K562 (cell line): Measurements from ENCODE around the gene ADAMTS14. TPM values are rescaled to one million over a fixed set of nuclear protein-coding genes. Genes with fewer than 3 reads are reported as not detected.

Experiments used
- ARHGAP35 ChIP-seq: fragments of 450-650 bp; IDR thresholded peaks from 2 replicates; pipeline ENCODE4 v1.6.1; 2018; ENCODE audit not compliant: partially characterized antibody
- ARID1B ChIP-seq: fragments of 450-650 bp; IDR thresholded peaks from 2 replicates; pipeline ENCODE4 v1.6.1; 2016; ENCODE audit warnings: antibody characterized with exemption, mild to moderate bottlenecking, inconsistent platforms
- ARID2 ChIP-seq: fragments of 450-650 bp; IDR thresholded peaks from 2 replicates; pipeline ENCODE4 v1.6.1; 2017; ENCODE audit warnings: antibody characterized with exemption, mild to moderate bottlenecking
- CC2D1A ChIP-seq: fragments of 450-650 bp; IDR thresholded peaks from 2 replicates; pipeline ENCODE4 v1.6.1; 2017; ENCODE audit warnings: mild to moderate bottlenecking
- CEBPG ChIP-seq, 3 experiments: fragments of 200-800 bp in 1 of 3; sonication (Bioruptor generic) in 1 of 3; sonication (generic) in 1 of 3; formaldehyde crosslinking in 1 of 3; IDR thresholded peaks in 2 of 3; conservative IDR thresholded peaks in 1 of 3; 2 replicates each; pipeline versions ENCODE4 v1.6.1 to v1.8.0; 2016 to 2022; ENCODE audit warnings: missing compliant biosample characterization in 2 of 3, missing genetic modification characterization in 2 of 3, mild to moderate bottlenecking in 1 of 3, missing genetic modification reagents in 1 of 3
- ETV6 ChIP-seq, 3 experiments: fragments of 150-350 bp in 1 of 3; sonication (generic) in 1 of 3; formaldehyde crosslinking in 1 of 3; IDR thresholded peaks; 2 replicates each; pipeline versions ENCODE4 v1.6.1 to v1.8.0; 2014 to 2022; ENCODE audit warnings: borderline replicate concordance in 2 of 3, low read depth in 2 of 3, antibody characterized with exemption in 1 of 3, low read length in 1 of 3, mild to moderate bottlenecking in 1 of 3, missing genetic modification reagents in 1 of 3
- HDAC1 ChIP-seq, 2 experiments: fragments of 450-650 bp; IDR thresholded peaks; 2 replicates each; pipeline ENCODE4 v1.6.1; 2016 to 2017; ENCODE audit warnings: inconsistent platforms in 1 of 2, mild to moderate bottlenecking in 1 of 2, moderate library complexity in 1 of 2
- KLF13 ChIP-seq: fragments of 450-650 bp; IDR thresholded peaks from 2 replicates; pipeline ENCODE4 v1.6.1; 2016; ENCODE audit warnings: missing genetic modification characterization, low read depth, mild to moderate bottlenecking, missing compliant biosample characterization, moderate library complexity, borderline replicate concordance
- MECOM ChIP-seq: fragments of 250-450 bp; sonication (Bioruptor Pico); IDR thresholded peaks from 2 replicates; pipeline ENCODE4 v1.8.0; 2022; ENCODE audit warnings: inconsistent platforms
- NCOA2 ChIP-seq, 2 experiments: fragments of 450-650 bp; IDR thresholded peaks; 2 replicates each; pipeline ENCODE4 v1.6.1; 2018; ENCODE audit warnings: mild to moderate bottlenecking in 2 of 2, moderate library complexity in 1 of 2; ENCODE audit not compliant: partially characterized antibody in 2 of 2
- PHB ChIP-seq: fragments of 250-450 bp; sonication (Bioruptor Pico); IDR thresholded peaks from 2 replicates; pipeline ENCODE4 v1.5.0; 2021
- SIN3A ChIP-seq, 2 experiments: fragments of 150-350 bp in 1 of 2; IDR thresholded peaks; 2 replicates each; pipeline ENCODE4 v1.6.1; 2011 to 2016; ENCODE audit warnings: borderline replicate concordance in 2 of 2, low read depth in 2 of 2, low read length in 2 of 2, mild to moderate bottlenecking in 2 of 2, moderate library complexity in 2 of 2; ENCODE audit not compliant: control insufficient read depth in 1 of 2
- SMARCB1 ChIP-seq: IDR thresholded peaks from 2 replicates; pipeline ENCODE4 v1.6.1; 2011; ENCODE audit warnings: improper control_type of control experiment, low read depth; ENCODE audit not compliant: insufficient read length
- SMARCC2 ChIP-seq: fragments of 450-650 bp; IDR thresholded peaks from 2 replicates; pipeline ENCODE4 v1.6.1; 2017; ENCODE audit warnings: antibody characterized with exemption, moderate library complexity, mild to moderate bottlenecking, low read depth
- TCF7 ChIP-seq: sonication (generic); IDR thresholded peaks from 2 replicates; pipeline ENCODE4 v1.6.1; 2016; ENCODE audit warnings: antibody characterized with exemption, borderline replicate concordance
- WHSC1 ChIP-seq: IDR thresholded peaks from one replicate; pipeline ENCODE4 v1.6.1; 2012; ENCODE audit warnings: low read length, control low read depth, inconsistent platforms
- ZBED1 ChIP-seq: IDR thresholded peaks from 2 replicates; pipeline ENCODE4 v1.6.1; 2014
- ZFP1 ChIP-seq: fragments of 450-650 bp; formaldehyde crosslinking; IDR thresholded peaks from 2 replicates; pipeline ENCODE4 v1.4.0; 2020; ENCODE audit warnings: mild to moderate bottlenecking, mixed read lengths
- ZNF174 ChIP-seq: fragments of 250-450 bp; sonication (Bioruptor Pico); IDR thresholded peaks from 2 replicates; pipeline ENCODE4 v1.4.0; 2020; ENCODE audit warnings: mild to moderate bottlenecking
- ZNF197 ChIP-seq: fragments of 200-800 bp; sonication (Bioruptor generic); IDR thresholded peaks from 2 replicates; pipeline ENCODE4 v1.6.1; 2016; ENCODE audit warnings: low read depth, missing genetic modification characterization, missing compliant biosample characterization
- polyA plus RNA-seq, 8 experiments: library from polyadenylated mRNA; depleted of rRNA in 4 of 8; stranded (reverse) in 5 of 8; unstranded in 3 of 8; fragments of >200 nt; fragmentation: Nextera tagmentation in 2 of 8; fragmentation: Illumina TruSeq in 1 of 8; extraction: Ambion mirVana in 2 of 8; extraction: Trizol in 1 of 8; gene quantifications; 2 replicates each; pipeline versions ENCODE4 v1.2.1 to v1.2.3, GENCODE V29; 2011 to 2014; ENCODE audit warnings: inconsistent platforms in 1 of 8, missing spikeins in 1 of 8
- total RNA-seq, 7 experiments: library from RNA; depleted of rRNA in 6 of 7; stranded (reverse); fragments of >200 nt in 6 of 7; fragmentation: Illumina TruSeq in 2 of 7; extraction: Trizol in 2 of 7; gene quantifications; 2 replicates each; pipeline versions ENCODE4 v1.2.1 to v1.2.3, GENCODE V29; 2011 to 2021; ENCODE audit warnings: low replicate concordance in 1 of 7
- TF ChIP-seq, protein P1 (sequence below): IDR thresholded peaks from 2 replicates; pipeline ENCODE4 v1.6.1; 2011; ENCODE audit not compliant: insufficient read length; ENCODE audit errors: extremely low read depth
- TF ChIP-seq, protein P2 (sequence below): fragments of 450-650 bp; IDR thresholded peaks from 2 replicates; pipeline ENCODE4 v1.7.1; 2018; ENCODE audit warnings: mild to moderate bottlenecking, low read depth; ENCODE audit not compliant: partially characterized antibody
- TF ChIP-seq, protein P3 (sequence below): fragments of 250-450 bp; sonication (Bioruptor Pico); IDR thresholded peaks from 2 replicates; pipeline ENCODE4 v1.5.0; 2021

Gene ADAMTS14
- total and polyA plus RNA-seq, 9 of the 15 experiments (the other 6 are each of a cell fraction or from before 2014, with no cell fraction given), result 0.04 to 37.4 (median 15.9) TPM

DNA sequence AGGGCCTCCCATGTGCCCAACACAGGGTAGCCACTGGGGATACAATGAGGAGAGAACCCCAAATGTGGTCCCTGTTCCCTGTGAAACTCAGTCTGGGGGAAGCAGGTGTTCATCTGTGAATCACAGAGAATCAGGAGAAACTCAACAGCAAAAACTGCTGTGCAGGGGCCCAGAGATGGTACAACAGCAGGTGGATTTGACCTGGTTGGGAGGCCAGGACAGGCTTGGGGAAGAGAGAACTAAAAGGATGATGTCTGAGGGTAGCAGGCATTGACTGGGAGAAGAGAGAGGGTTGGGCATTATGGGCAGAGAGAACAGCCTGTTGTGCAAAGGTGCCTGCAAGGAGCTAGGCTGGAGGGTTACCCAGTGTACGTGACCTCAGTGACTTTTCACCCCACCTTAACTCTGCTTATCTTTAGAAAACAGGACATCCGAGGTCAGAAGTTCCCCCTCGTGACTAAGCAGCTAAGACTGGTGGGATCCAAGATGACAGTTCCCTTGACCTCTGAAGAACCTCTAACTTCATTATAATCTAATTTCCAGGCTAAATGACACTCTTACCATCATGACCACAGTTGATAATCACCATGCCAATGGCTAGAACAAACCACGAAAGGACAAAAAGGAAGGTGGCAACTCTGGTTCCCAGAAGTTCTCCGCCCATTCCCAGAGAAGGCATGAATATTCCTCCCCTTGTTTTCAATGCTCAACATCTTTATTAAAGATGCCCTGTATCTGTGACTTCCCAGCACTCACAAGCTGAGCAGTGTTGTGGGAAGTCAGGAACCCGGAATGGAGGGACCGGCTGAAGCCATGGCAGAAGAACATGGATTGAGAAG, 5.1 kb upstream of the ADAMTS14 start (continued):
- peak; percentile 96 for TF ChIP-seq ZNF197 (CRISPR knock-in tag)
- TF ChIP-seq, protein P1, sequence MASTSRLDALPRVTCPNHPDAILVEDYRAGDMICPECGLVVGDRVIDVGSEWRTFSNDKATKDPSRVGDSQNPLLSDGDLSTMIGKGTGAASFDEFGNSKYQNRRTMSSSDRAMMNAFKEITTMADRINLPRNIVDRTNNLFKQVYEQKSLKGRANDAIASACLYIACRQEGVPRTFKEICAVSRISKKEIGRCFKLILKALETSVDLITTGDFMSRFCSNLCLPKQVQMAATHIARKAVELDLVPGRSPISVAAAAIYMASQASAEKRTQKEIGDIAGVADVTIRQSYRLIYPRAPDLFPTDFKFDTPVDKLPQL, result no peak
- peak; percentile 64 to 94; a peak in 2 of 4 replicates for TF ChIP-seq HDAC1 (IDR thresholded peaks at IDR 0.05)
- TF ChIP-seq ARHGAP35, result no peak
- no peak for TF ChIP-seq ARID2
- no peak for TF ChIP-seq PHB (CRISPR knock-in tag)
- peak; percentile 92 for TF ChIP-seq CC2D1A
- 0 out of 2 replicates have a peak, but pooled peaks have one; percentile 85 for TF ChIP-seq SMARCC2
- no peak for TF ChIP-seq ZNF174 (CRISPR knock-in tag)
- TF ChIP-seq MECOM, result 0 out of 2 replicates have a peak, but pooled peaks have one; percentile 67
- peak; percentile 99 for TF ChIP-seq ARID1B
- TF ChIP-seq ZFP1 (CRISPR knock-in tag), result peak; percentile 67; the same call in 1 of the 2 replicates
- no peak for TF ChIP-seq KLF13
- TF ChIP-seq CEBPG (CRISPR knock-in tag; IDR thresholded peaks at IDR 0.05), result no peak
- TF ChIP-seq CEBPG (tag; conservative IDR thresholded peaks at IDR 0.05 in 1 of 2, IDR thresholded peaks at IDR 0.05 in 1 of 2), result peak in 1 of 2 experiments; percentile 30; a peak in 1 of 4 replicates
- TF ChIP-seq, protein P2, sequence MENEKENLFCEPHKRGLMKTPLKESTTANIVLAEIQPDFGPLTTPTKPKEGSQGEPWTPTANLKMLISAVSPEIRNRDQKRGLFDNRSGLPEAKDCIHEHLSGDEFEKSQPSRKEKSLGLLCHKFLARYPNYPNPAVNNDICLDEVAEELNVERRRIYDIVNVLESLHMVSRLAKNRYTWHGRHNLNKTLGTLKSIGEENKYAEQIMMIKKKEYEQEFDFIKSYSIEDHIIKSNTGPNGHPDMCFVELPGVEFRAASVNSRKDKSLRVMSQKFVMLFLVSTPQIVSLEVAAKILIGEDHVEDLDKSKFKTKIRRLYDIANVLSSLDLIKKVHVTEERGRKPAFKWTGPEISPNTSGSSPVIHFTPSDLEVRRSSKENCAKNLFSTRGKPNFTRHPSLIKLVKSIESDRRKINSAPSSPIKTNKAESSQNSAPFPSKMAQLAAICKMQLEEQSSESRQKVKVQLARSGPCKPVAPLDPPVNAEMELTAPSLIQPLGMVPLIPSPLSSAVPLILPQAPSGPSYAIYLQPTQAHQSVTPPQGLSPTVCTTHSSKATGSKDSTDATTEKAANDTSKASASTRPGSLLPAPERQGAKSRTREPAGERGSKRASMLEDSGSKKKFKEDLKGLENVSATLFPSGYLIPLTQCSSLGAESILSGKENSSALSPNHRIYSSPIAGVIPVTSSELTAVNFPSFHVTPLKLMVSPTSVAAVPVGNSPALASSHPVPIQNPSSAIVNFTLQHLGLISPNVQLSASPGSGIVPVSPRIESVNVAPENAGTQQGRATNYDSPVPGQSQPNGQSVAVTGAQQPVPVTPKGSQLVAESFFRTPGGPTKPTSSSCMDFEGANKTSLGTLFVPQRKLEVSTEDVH, result peak; percentile 71
- no peak for TF ChIP-seq SIN3A (IDR thresholded peaks at IDR 0.05; ENCODE audit: borderline replicate concordance in 2 of 2, control insufficient read depth in 1 of 2, low read depth in 2 of 2, low read length in 2 of 2)
- TF ChIP-seq ZBED1, result no peak
- TF ChIP-seq NCOA2 (IDR thresholded peaks at IDR 0.05; ENCODE audit: partially characterized antibody in 2 of 2), result no peak
- peak; percentile 27; the same call in 1 of the 2 replicates for TF ChIP-seq TCF7
- TF ChIP-seq, protein P3, sequence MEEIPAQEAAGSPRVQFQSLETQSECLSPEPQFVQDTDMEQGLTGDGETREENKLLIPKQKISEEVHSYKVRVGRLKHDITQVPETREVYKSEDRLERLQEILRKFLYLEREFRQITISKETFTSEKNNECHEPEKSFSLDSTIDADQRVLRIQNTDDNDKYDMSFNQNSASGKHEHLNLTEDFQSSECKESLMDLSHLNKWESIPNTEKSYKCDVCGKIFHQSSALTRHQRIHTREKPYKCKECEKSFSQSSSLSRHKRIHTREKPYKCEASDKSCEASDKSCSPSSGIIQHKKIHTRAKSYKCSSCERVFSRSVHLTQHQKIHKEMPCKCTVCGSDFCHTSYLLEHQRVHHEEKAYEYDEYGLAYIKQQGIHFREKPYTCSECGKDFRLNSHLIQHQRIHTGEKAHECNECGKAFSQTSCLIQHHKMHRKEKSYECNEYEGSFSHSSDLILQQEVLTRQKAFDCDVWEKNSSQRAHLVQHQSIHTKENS (CRISPR knock-in tag), result no peak
- TF ChIP-seq WHSC1, result peak; percentile 48
- TF ChIP-seq SMARCB1, result no peak
- TF ChIP-seq ETV6 (IDR thresholded peaks at IDR 0.05; ENCODE audit: borderline replicate concordance in 1 of 2, low read depth in 2 of 2, low read length in 1 of 2), result peak; percentile 37 to 47; a peak in 1 of 4 replicates
- no peak for TF ChIP-seq ETV6 (CRISPR knock-in tag; IDR thresholded peaks at IDR 0.05; ENCODE audit: borderline replicate concordance)
